Loucy (cell line): ENCODE data around the gene RAB10.
A peak's percentile ranks its signal among the peaks of the same experiment; 100 is the strongest.

Experiments used
- H2AFZ ChIP-seq: fragments of 200-600 bp; sonication (generic); 2 replicates; pipeline ENCODE4 v1.6.0; 2016; ENCODE audit warnings: antibody characterized with exemption, mild to moderate bottlenecking, low read length, moderate library complexity
- H3F3A ChIP-seq: fragments of 200-600 bp; 2 replicates; pipeline ENCODE4 v1.6.0; 2016; ENCODE audit warnings: antibody characterized with exemption, low read depth, mild to moderate bottlenecking
- H3K27me3 ChIP-seq: fragments of 200-600 bp; sonication (generic); 2 replicates; pipeline ENCODE4 v1.6.1; 2014; ENCODE audit warnings: low read length, mild to moderate bottlenecking; ENCODE audit not compliant: insufficient read depth, poor library complexity, severe bottlenecking
- H3K36me3 ChIP-seq: fragments of 200-600 bp; sonication (generic); 2 replicates; pipeline ENCODE4 v1.6.1; 2016; ENCODE audit warnings: low read length; ENCODE audit not compliant: insufficient read depth
- H3K4me1 ChIP-seq: fragments of 200-600 bp; sonication (generic); 2 replicates; pipeline ENCODE4 v1.5.1; 2014; ENCODE audit warnings: low read length, mild to moderate bottlenecking; ENCODE audit not compliant: insufficient read depth, poor library complexity, severe bottlenecking
- H3K4me2 ChIP-seq: fragments of 200-600 bp; sonication (generic); 2 replicates; pipeline ENCODE4 v1.6.0; 2014; ENCODE audit warnings: antibody characterized with exemption, low read length, low read depth, mild to moderate bottlenecking; ENCODE audit not compliant: poor library complexity, severe bottlenecking
- H3K4me3 ChIP-seq: fragments of 200-600 bp; sonication (generic); 2 replicates; pipeline ENCODE4 v1.5.1; 2014; ENCODE audit warnings: low read length, mild to moderate bottlenecking, mixed read lengths; ENCODE audit not compliant: poor library complexity, severe bottlenecking
- H3K79me2 ChIP-seq: fragments of 200-600 bp; sonication (generic); 2 replicates; pipeline ENCODE4 v1.6.1; 2014; ENCODE audit warnings: low read length; ENCODE audit not compliant: insufficient read depth
- H3K9ac ChIP-seq: fragments of 200-600 bp; sonication (generic); 2 replicates; pipeline ENCODE4 v1.6.0; 2014; ENCODE audit warnings: mild to moderate bottlenecking, low read depth, low read length, moderate library complexity; ENCODE audit not compliant: poor library complexity, severe bottlenecking
- H3K9me2 ChIP-seq: fragments of 200-600 bp; sonication (generic); replicated peaks from 2 replicates; pipeline ENCODE4 v1.6.1; 2016; ENCODE audit warnings: low read depth, low read length, mixed read lengths
- H3K9me3 ChIP-seq: fragments of 200-600 bp; sonication (generic); 2 replicates; pipeline ENCODE4 v1.6.1; 2014; ENCODE audit warnings: mild to moderate bottlenecking, antibody characterized with exemption, low read length, low read depth; ENCODE audit not compliant: insufficient read depth
- H4K20me1 ChIP-seq: fragments of 200-600 bp; sonication (generic); 2 replicates; pipeline ENCODE4 v1.6.0; 2014; ENCODE audit warnings: antibody characterized with exemption, low read length, mild to moderate bottlenecking; ENCODE audit not compliant: insufficient read depth, poor library complexity, severe bottlenecking
- EZH2phosphoT487 ChIP-seq: fragments of 200-600 bp; IDR thresholded peaks from 2 replicates; pipeline ENCODE4 v1.6.1; 2018; ENCODE audit warnings: antibody characterized with exemption, mild to moderate bottlenecking, moderate library complexity, borderline replicate concordance
- TF ChIP-seq, protein P1 (sequence below): fragments of 200-600 bp; sonication (generic); conservative IDR thresholded peaks from 2 replicates; pipeline ENCODE4 v1.5.1; 2014; ENCODE audit warnings: mild to moderate bottlenecking, antibody characterized with exemption, low read length

The RAB10 gene

DNA sequence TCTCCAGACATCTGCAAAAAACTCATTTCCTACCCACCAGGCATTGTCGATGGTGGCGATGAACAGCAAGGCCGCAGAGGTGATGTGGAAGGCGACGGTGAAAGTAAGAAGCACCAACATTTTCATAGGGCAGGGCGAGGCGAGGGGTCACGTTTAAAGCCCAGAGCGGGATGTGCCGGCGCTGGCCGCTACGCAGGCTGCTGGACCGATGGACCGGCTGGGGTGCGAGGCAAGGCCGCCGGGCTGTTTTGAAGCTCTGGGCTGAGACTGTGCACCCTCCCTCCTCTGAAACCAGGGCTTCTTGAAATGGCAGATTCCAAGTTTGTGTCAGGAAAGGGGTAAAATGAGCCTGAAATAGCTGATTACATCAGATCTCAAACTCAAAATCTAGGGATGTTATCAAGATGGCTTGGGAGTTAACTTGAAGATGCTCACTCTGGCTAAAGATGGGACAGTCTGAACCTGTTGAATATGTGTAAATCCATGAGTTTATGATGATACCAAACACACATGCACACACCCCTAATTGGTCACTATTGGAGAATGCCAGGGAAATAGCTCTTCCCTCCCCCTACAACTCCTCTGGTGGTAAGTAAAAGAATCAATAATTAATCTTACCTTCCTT lies 107.4 kb downstream of the RAB10 start:
- Histone ChIP-seq H3F3A (no peaks in the 10 kb centered on the region), H3K4me3 (no peak overlapping the region), H3K4me2 (no peak overlapping the region), H3K79me2 (no peaks in the 10 kb centered on the region), H4K20me1 (no peaks in the 10 kb centered on the region), H3K27me3 (no peaks in the 10 kb centered on the region), H3K4me1 (peaks cover 14% of the 10 kb centered on the region), H3K9ac (no peak overlapping the region), H2AFZ (no peak overlapping the region), H3K9me2 (no peaks in the 10 kb centered on the region), H3K36me3 (peaks cover 8% of the 10 kb centered on the region; the same call in 1 of the 2 replicates), H3K9me3 (no peaks in the 10 kb centered on the region)
- TF ChIP-seq, protein P1, sequence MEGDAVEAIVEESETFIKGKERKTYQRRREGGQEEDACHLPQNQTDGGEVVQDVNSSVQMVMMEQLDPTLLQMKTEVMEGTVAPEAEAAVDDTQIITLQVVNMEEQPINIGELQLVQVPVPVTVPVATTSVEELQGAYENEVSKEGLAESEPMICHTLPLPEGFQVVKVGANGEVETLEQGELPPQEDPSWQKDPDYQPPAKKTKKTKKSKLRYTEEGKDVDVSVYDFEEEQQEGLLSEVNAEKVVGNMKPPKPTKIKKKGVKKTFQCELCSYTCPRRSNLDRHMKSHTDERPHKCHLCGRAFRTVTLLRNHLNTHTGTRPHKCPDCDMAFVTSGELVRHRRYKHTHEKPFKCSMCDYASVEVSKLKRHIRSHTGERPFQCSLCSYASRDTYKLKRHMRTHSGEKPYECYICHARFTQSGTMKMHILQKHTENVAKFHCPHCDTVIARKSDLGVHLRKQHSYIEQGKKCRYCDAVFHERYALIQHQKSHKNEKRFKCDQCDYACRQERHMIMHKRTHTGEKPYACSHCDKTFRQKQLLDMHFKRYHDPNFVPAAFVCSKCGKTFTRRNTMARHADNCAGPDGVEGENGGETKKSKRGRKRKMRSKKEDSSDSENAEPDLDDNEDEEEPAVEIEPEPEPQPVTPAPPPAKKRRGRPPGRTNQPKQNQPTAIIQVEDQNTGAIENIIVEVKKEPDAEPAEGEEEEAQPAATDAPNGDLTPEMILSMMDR, result no peak
- TF ChIP-seq EZH2phosphoT487, result no peak

DNA sequence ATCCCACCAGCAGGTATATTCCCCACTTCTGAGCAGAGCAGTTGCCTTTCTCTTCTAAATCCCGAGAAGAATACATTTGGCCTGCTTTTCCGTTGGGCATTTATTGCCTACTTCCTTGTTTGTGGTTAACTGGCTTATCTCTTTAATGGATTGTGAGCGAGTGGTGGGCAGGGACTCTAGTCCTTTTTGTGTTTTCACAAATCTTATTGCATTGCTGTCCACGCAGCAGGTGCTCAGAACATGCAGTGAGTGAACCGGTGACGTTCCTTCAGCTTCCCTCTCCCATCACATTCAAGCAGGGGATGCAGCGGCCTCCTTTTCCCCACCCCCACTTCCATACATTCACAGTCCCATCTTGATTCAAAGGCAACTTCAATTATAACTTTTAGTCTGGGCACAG lies 110.1 kb downstream of the RAB10 start:
- H3K79me2 ChIP-seq, result no peaks in the 10 kb centered on the region
- H3K9me2 ChIP-seq, result no peaks in the 10 kb centered on the region
- no peaks in the 10 kb centered on the region for H3F3A ChIP-seq
- H3K9me3 ChIP-seq, result no peaks in the 10 kb centered on the region
- peaks cover 14% of the 10 kb centered on the region for H3K4me1 ChIP-seq
- no peak overlapping the region for H3K9ac ChIP-seq
- TF ChIP-seq, protein P1, result no peak
- TF ChIP-seq EZH2phosphoT487, result no peak
- no peak overlapping the region for H2AFZ ChIP-seq
- no peak overlapping the region for H3K4me3 ChIP-seq
- H3K4me2 ChIP-seq, result peak overlapping the region; percentile 49
- no peaks in the 10 kb centered on the region for H4K20me1 ChIP-seq
- H3K36me3 ChIP-seq, result no peaks in the 10 kb centered on the region
- no peaks in the 10 kb centered on the region for H3K27me3 ChIP-seq

DNA sequence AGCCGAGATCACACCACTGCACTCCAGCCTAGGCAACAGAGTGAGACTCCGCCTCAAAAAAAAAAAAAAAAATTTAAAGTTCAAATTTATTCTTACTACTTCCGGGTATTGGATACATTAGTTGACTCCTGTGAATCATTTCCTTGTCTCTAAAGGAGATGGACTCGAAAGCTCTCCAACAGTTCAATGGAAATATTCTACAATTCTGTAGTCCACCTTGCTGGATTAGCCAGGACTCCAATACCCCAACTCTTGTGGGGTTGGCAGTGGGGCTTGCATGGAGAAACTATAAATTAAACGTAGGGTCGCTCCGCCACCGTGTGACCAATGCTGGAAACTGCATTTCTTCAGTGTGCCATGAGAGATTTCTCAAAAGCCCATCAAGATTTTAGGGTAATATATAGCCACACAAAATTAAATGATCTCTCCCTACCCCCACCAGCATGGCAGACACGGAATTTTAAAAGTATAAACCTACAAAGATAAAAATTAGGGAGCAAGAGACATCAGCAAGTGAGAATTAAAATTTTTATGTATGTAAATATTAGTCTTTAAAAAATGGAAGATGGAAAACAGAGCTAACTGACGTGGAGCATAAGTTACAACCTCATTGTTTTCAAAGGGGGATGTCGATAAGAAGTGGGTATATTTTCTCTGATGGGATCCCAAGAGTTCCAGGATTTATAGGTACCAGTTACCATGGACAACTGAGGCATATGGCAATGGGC lies 111.2 kb downstream of the RAB10 start:
- Histone ChIP-seq H3K9me2 (no peaks in the 10 kb centered on the region), H3K4me2 (no peak overlapping the region), H3K9me3 (no peaks in the 10 kb centered on the region), H3K4me3 (no peak overlapping the region), H3K4me1 (peaks cover 14% of the 10 kb centered on the region), H3K9ac (no peak overlapping the region), H2AFZ (no peak overlapping the region), H4K20me1 (no peaks in the 10 kb centered on the region), H3F3A (no peaks in the 10 kb centered on the region), H3K36me3 (no peaks in the 10 kb centered on the region), H3K79me2 (no peaks in the 10 kb centered on the region), H3K27me3 (no peaks in the 10 kb centered on the region)
- TF ChIP-seq, protein P1, result peak; percentile 93
- TF ChIP-seq EZH2phosphoT487, result no peak
